CD4-positive, alpha-beta T cell treated with Interleukin-6 at 100 ng/mL for 8 hours (primary cell): ENCODE data around the gene SH3PXD2B.
"Not testable (repeated sequence)": the region's sequence is repeated elsewhere in the genome, so short reads cannot be mapped to it uniquely, and the experiment has no call there.

Source experiments
- DNase-seq: peaks from one replicate; pipeline ENCODE4 v3.0.0-alpha.2; 2020; ENCODE audit warnings: mixed read lengths, low spot score

Gene SH3PXD2B

GRCh38 chr5:172417983-172418630 lies 36.2 kb downstream of the SH3PXD2B start:
- no peak for DNase-seq

GRCh38 chr5:172417130-172417841 lies 37.0 kb downstream of the SH3PXD2B start:
- no peak for DNase-seq

- DNase-seq = no peak
These were observed 38.7 kb downstream of the SH3PXD2B start for GRCh38 chr5:172415362-172416275.

- no peak for DNase-seq
These were observed 39.6 kb downstream of the SH3PXD2B start for GRCh38 chr5:172414531-172415361.

GRCh38 chr5:172413601-172414171 lies 40.6 kb downstream of the SH3PXD2B start:
- no peak for DNase-seq

GRCh38 chr5:172412724-172413286 lies 41.5 kb downstream of the SH3PXD2B start:
- no peak for DNase-seq

- DNase-seq = no peak
These were observed 42.7 kb downstream of the SH3PXD2B start for GRCh38 chr5:172411484-172412072.

GRCh38 chr5:172410662-172411483 lies 43.5 kb downstream of the SH3PXD2B start:
- no peak for DNase-seq

- DNase-seq = no peak
These were observed 44.2 kb downstream of the SH3PXD2B start for GRCh38 chr5:172410160-172410559.

GRCh38 chr5:172409477-172409876 lies 44.8 kb downstream of the SH3PXD2B start:
- DNase-seq = not testable (repeated sequence)

GRCh38 chr5:172407822-172408221 lies 46.5 kb downstream of the SH3PXD2B start:
- DNase-seq = no peak

- DNase-seq = no peak
These were observed 47.1 kb downstream of the SH3PXD2B start for GRCh38 chr5:172407241-172407691.

GRCh38 chr5:172405226-172406107 lies 48.9 kb downstream of the SH3PXD2B start:
- DNase-seq = no peak

GRCh38 chr5:172404746-172405145 lies 49.6 kb downstream of the SH3PXD2B start:
- DNase-seq = no peak

GRCh38 chr5:172403817-172404216 lies 50.5 kb downstream of the SH3PXD2B start:
- DNase-seq = no peak

- DNase-seq = no peak
These were observed 51.0 kb downstream of the SH3PXD2B start for GRCh38 chr5:172403189-172403796.

GRCh38 chr5:172402531-172403188 lies 51.7 kb downstream of the SH3PXD2B start:
- DNase-seq = no peak

- not testable (repeated sequence) for DNase-seq
These were observed 52.3 kb downstream of the SH3PXD2B start for GRCh38 chr5:172402031-172402430.
